Epidermal melanocyte (primary cell): ENCODE data around the gene INSRR.

ENCODE experiments used
- DNase-seq: peaks from one replicate; pipeline ENCODE4 v3.0.0; 2011; ENCODE audit warnings: low spot score; ENCODE audit not compliant: insufficient read length

INSRR gene

GRCh38 chr1:156894711-156895454 is 36.0 kb upstream of the INSRR start:
- DNase-seq: no peak

GRCh38 chr1:156894001-156894400 is 35.1 kb upstream of the INSRR start:
- DNase-seq: no peak

GRCh38 chr1:156893048-156893953 is 34.4 kb upstream of the INSRR start, which contains the start of gene PEAR1:
PEAR1 (plus strand) TSS chr1:156893718; CDS start chr1:156903927, 10,209 bp downstream.
- DNase-seq: no peak

- DNase-seq: peak; percentile 81
These were observed 33.5 kb upstream of the INSRR start for GRCh38 chr1:156892190-156893047.

- DNase-seq: peak; percentile 77
These were observed 31.1 kb upstream of the INSRR start for GRCh38 chr1:156889802-156890580.

- no peak for DNase-seq
These were observed 28.8 kb upstream of the INSRR start for GRCh38 chr1:156887734-156888133.

- DNase-seq: no peak
These were observed 28.4 kb upstream of the INSRR start for GRCh38 chr1:156887317-156887716.

- DNase-seq: no peak
These were observed 27.8 kb upstream of the INSRR start for GRCh38 chr1:156886583-156887281.

- DNase-seq: no peak
These were observed 27.0 kb upstream of the INSRR start for GRCh38 chr1:156885880-156886355.

GRCh38 chr1:156885314-156885713 is 26.4 kb upstream of the INSRR start:
- DNase-seq: no peak

- no peak for DNase-seq
These were observed 25.8 kb upstream of the INSRR start for GRCh38 chr1:156884560-156885184.

- DNase-seq: no peak
These were observed 25.0 kb upstream of the INSRR start for GRCh38 chr1:156883919-156884318.

GRCh38 chr1:156882543-156882942 is 23.6 kb upstream of the INSRR start:
- no peak for DNase-seq

- DNase-seq: no peak
These were observed 22.7 kb upstream of the INSRR start for GRCh38 chr1:156881663-156882062.

GRCh38 chr1:156881101-156881500 is 22.2 kb upstream of the INSRR start:
- DNase-seq: no peak

GRCh38 chr1:156880473-156880872 is 21.6 kb upstream of the INSRR start:
- no peak for DNase-seq

GRCh38 chr1:156879876-156880275 is 21.0 kb upstream of the INSRR start:
- no peak for DNase-seq

GRCh38 chr1:156877433-156878170 is 18.7 kb upstream of the INSRR start:
- DNase-seq: no peak

GRCh38 chr1:156876281-156876680 is 17.4 kb upstream of the INSRR start:
- DNase-seq: no peak
